Vagina (tissue), 2 donors: ENCODE results near the gene ELK3. TPM values are rescaled to one million over a fixed set of nuclear protein-coding genes. Genes with fewer than 3 reads are reported as not detected.
A peak's percentile ranks its signal among the peaks of the same experiment; 100 is the strongest.

Experiments
- DNase-seq, 2 donors: peaks; one replicate each; pipeline ENCODE4 v3.0.0-alpha.2; 2017; ENCODE audit errors: extremely low spot score in 2 of 2
- H3K27ac ChIP-seq: fragments of 200-600 bp; sonication (generic); one replicate; pipeline ENCODE4 v1.5.1; 2019
- H3K27me3 ChIP-seq: fragments of 200-600 bp; sonication (generic); one replicate; pipeline ENCODE4 v1.5.1; 2019
- H3K36me3 ChIP-seq, 2 donors: fragments of 200-600 bp; sonication (generic); one replicate each; pipeline ENCODE4 v1.5.1; 2017 to 2019
- H3K4me1 ChIP-seq: fragments of 200-600 bp; sonication (generic); one replicate; pipeline ENCODE4 v1.5.1; 2019
- H3K4me3 ChIP-seq, 2 donors: fragments of 200-600 bp; sonication (generic); 1 replicate in 1 of 2; 2 replicates in 1 of 2; pipeline ENCODE4 v1.5.1; 2016 to 2019
- H3K9me3 ChIP-seq: fragments of 200-600 bp; sonication (generic); one replicate; pipeline ENCODE4 v1.5.1; 2019
- POLR2A ChIP-seq, 2 donors: fragments of 450-650 bp; IDR thresholded peaks; one replicate each; pipeline ENCODE4 v1.6.1; 2017; ENCODE audit warnings: antibody characterized with exemption in 2 of 2, mild to moderate bottlenecking in 2 of 2, moderate library complexity in 2 of 2
- POLR2AphosphoS5 ChIP-seq, 2 donors: sonication (generic); formaldehyde crosslinking; IDR thresholded peaks; one replicate each; pipeline ENCODE4 v1.9.0; 2017; ENCODE audit warnings: antibody characterized with exemption in 2 of 2, mild to moderate bottlenecking in 2 of 2, low read depth in 1 of 2; ENCODE audit not compliant: insufficient read depth in 1 of 2
- intact Hi-C: fragments of 100-400 bp; cut with DNase I; formaldehyde crosslinking; loops from one replicate; pipeline ENCODE4 v1.15.1; 2023
- total RNA-seq: library from RNA; depleted of rRNA; stranded (reverse); fragments of >200 nt; gene quantifications from one replicate; pipeline ENCODE4 v1.2.3, GENCODE V29; 2016
- TF ChIP-seq, protein P1 (sequence below), 3 experiments: fragments of 450-650 bp in 2 of 3; fragments of 200-600 bp in 1 of 3; sonication (generic) in 1 of 3; IDR thresholded peaks; one replicate each; pipeline ENCODE4 v1.5.1; 2017 to 2019; ENCODE audit warnings: antibody characterized with exemption in 3 of 3, mild to moderate bottlenecking in 2 of 3, moderate library complexity in 2 of 3

ELK3 gene
- total RNA-seq, 1 donor from 2014 or later, result 39.5 TPM

DNA sequence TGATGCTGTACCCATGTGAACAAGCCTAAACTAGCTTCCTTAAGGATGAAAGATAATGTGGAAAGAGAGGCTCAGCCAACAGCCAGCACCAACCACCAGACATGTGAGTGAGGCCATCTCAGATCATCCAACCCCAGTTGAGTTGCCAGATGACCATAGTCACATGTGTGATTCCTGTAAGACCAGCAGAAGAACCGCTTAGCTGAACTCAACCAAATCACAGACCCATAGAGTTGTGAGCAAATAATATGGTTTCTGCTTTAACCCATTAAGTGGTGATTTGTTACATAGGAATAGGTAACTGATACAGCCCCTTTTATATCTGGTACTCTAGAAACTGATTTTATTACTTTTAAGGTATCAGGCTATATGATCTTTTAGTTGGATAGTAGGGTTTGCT is 17.6 kb upstream of the ELK3 start:
- H3K4me1 ChIP-seq, result no peaks in the 10 kb centered on the region
- intact Hi-C loops, result no loop called here
- H3K27ac ChIP-seq, result no peak overlapping the region
- no peak for DNase-seq
- no peak overlapping the region for H3K4me3 ChIP-seq
- H3K36me3 ChIP-seq, result no peaks in the 10 kb centered on the region
- TF ChIP-seq POLR2A (IDR thresholded peaks at IDR 0.05), result no peak
- TF ChIP-seq, protein P1, sequence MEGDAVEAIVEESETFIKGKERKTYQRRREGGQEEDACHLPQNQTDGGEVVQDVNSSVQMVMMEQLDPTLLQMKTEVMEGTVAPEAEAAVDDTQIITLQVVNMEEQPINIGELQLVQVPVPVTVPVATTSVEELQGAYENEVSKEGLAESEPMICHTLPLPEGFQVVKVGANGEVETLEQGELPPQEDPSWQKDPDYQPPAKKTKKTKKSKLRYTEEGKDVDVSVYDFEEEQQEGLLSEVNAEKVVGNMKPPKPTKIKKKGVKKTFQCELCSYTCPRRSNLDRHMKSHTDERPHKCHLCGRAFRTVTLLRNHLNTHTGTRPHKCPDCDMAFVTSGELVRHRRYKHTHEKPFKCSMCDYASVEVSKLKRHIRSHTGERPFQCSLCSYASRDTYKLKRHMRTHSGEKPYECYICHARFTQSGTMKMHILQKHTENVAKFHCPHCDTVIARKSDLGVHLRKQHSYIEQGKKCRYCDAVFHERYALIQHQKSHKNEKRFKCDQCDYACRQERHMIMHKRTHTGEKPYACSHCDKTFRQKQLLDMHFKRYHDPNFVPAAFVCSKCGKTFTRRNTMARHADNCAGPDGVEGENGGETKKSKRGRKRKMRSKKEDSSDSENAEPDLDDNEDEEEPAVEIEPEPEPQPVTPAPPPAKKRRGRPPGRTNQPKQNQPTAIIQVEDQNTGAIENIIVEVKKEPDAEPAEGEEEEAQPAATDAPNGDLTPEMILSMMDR (IDR thresholded peaks at IDR 0.05), result no peak
- TF ChIP-seq POLR2AphosphoS5 (IDR thresholded peaks at IDR 0.05; ENCODE audit: insufficient read depth in 1 of 2, low read depth in 1 of 2), result no peak
- no peaks in the 10 kb centered on the region for H3K9me3 ChIP-seq
- no peaks in the 10 kb centered on the region for H3K27me3 ChIP-seq

DNA sequence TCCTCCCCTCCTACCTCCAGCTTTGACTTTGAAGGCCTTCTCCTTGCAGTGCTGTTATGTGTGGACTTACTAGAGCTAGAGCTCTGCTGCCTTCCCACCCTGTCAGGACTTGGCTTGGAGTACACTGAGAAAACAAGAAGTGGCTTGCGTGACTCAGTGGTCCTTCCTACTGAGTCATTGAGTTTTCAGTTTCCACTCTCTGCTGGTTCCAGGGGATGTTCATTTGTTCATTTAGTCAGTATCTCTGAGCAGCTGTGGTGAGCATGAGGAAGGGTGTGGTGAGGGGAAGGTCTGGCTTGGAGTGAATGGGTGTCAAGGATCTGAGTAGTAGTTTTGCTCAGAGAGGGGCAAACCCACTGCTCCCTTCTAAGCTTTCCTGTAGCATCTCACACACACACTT is 17.2 kb upstream of the ELK3 start:
- TF ChIP-seq POLR2A (IDR thresholded peaks at IDR 0.05), result no peak
- TF ChIP-seq, protein P1 (IDR thresholded peaks at IDR 0.05), result no peak
- TF ChIP-seq POLR2AphosphoS5 (IDR thresholded peaks at IDR 0.05; ENCODE audit: insufficient read depth in 1 of 2, low read depth in 1 of 2), result no peak
- no peaks in the 10 kb centered on the region for H3K9me3 ChIP-seq
- no peaks in the 10 kb centered on the region for H3K27me3 ChIP-seq
- H3K4me1 ChIP-seq, result no peaks in the 10 kb centered on the region
- no peak overlapping the region for H3K27ac ChIP-seq
- no peak for DNase-seq
- intact Hi-C loops, result no loop called here
- no peaks in the 10 kb centered on the region for H3K36me3 ChIP-seq
- H3K4me3 ChIP-seq, result no peak overlapping the region

DNA sequence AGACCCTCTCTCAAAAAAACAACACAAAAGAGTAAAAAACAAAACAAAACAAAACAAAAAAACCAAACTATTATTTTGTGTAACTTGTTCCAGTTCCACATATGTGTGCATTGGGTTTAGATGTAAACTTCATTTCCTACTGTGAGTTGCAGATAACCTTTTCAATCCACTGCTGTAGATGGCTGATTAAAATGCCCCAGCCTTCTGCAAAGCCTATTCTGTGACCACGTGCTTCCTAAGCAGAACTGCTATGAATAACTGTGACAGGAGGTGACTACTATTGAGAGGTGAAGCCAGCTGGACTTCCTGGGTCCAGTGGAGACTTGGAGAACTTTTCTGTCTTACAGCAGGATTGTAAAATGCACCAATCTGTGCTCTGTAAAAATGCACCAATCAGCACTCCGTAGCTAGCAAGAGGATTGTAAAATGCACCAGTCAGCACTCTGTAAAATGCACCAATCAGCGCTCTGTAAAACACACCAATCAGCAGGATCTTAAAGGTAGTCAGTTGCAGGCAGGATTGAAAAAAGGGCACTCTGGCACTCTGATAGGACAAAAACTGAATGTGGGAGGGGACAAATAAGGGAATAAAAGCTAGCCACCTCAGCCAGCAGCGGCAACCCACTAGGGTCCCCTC is 10.3 kb upstream of the ELK3 start:
- Histone ChIP-seq H3K4me3 (no peak overlapping the region), H3K9me3 (no peaks in the 10 kb centered on the region), H3K27ac (peak overlapping the region; percentile 24), H3K36me3 (no peaks in the 10 kb centered on the region), H3K27me3 (no peaks in the 10 kb centered on the region), H3K4me1 (peaks cover 7% of the 10 kb centered on the region)
- DNase-seq, result no peak
- intact Hi-C loops, result no loop called here
- TF ChIP-seq, protein P1 (IDR thresholded peaks at IDR 0.05), result no peak

DNA sequence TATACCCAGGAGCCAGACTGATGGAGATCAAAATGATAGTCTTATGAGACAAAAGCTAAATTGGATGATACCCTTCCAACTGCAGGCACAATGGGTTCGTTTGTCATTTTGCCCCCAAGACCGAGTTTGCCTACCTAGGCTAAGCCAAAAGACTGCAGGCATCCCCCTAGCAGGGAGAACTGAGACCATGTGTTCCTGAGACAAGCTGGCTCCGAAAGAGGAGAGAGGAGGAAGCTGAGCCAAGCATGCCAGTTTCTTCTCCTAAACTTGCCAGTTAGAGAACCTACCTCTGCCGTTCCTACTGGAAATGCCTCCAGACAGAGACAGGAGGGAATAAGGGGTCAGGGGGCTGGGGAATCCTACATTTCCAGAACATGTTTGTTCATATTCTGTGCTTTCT is 8.3 kb upstream of the ELK3 start:
- no peaks in the 10 kb centered on the region for H3K9me3 ChIP-seq
- no peaks in the 10 kb centered on the region for H3K36me3 ChIP-seq
- H3K4me1 ChIP-seq, result peaks cover 7% of the 10 kb centered on the region
- intact Hi-C loops, result no loop called here
- no peak overlapping the region for H3K27ac ChIP-seq
- H3K27me3 ChIP-seq, result no peaks in the 10 kb centered on the region
- TF ChIP-seq, protein P1 (IDR thresholded peaks at IDR 0.05), result no peak
- TF ChIP-seq POLR2A (IDR thresholded peaks at IDR 0.05) (no peak), POLR2AphosphoS5 (IDR thresholded peaks at IDR 0.05; ENCODE audit: insufficient read depth in 1 of 2, low read depth in 1 of 2) (no peak)
- DNase-seq, result no peak
- H3K4me3 ChIP-seq, result no peak overlapping the region

DNA sequence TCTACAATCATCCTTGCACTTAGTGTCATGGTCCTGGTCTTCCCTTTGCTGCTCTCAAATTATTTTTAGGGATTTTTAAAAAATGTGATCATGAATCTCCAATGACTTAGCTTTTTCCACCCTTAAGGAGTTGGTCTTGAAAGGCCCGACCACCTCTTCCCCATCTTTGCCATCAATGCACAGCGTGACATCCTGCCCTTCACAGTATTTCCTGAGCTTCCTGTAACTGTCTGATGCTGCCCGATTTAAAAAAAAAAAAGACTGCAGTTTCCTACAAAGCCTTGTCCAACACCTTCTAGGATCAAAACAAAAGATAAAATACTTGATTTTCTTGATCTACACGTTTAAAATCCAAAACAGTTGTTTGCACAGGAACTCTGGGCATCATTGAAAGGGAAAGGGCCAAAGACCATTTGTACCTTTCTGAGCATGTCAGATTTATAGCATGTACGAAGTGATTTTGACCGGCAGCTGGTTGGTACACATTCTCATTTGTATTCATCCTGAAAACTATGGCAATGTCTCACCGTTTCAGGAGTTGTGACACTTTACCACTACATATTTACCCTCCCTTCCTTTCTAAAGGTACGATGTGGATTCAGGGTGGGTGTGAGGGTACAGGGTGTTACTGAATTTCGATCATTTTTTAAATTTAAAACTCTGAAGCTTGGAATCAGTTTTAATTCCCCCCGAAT is 7.4 kb upstream of the ELK3 start:
- no peak for DNase-seq
- Histone ChIP-seq H3K27ac (no peak overlapping the region), H3K36me3 (no peaks in the 10 kb centered on the region), H3K9me3 (no peaks in the 10 kb centered on the region), H3K27me3 (no peaks in the 10 kb centered on the region), H3K4me3 (no peak overlapping the region), H3K4me1 (peaks cover 7% of the 10 kb centered on the region)
- intact Hi-C loops, result no loop called here
- TF ChIP-seq POLR2AphosphoS5 (IDR thresholded peaks at IDR 0.05; ENCODE audit: insufficient read depth in 1 of 2, low read depth in 1 of 2) (no peak), POLR2A (IDR thresholded peaks at IDR 0.05) (no peak)
- TF ChIP-seq, protein P1 (IDR thresholded peaks at IDR 0.05), result no peak
